Thoracic aorta (tissue), 2 donors: Measurements from ENCODE around the gene NEDD4L. TPM values are rescaled to one million over a fixed set of nuclear protein-coding genes. Genes with fewer than 3 reads are reported as not detected.

Experiments
- ATAC-seq: fragments of 150-250 bp; one replicate; pipeline ENCODE4 v1.8.0; 2017; ENCODE audit warnings: low read depth; ENCODE audit not compliant: insufficient number of reproducible peaks, low FRiP score
- DNase-seq: peaks from one replicate; pipeline ENCODE4 v3.0.0-alpha.2; 2020; ENCODE audit warnings: low spot score
- H3K27ac ChIP-seq, 2 donors: fragments of 200-600 bp; sonication (generic); 1 replicate in 1 of 2; 2 replicates in 1 of 2; pipeline ENCODE4 v1.5.1; 2016; ENCODE audit warnings: mild to moderate bottlenecking in 2 of 2, moderate library complexity in 2 of 2
- H3K27me3 ChIP-seq: fragments of 200-600 bp; sonication (generic); replicated peaks from 2 replicates; pipeline ENCODE4 v1.6.0; 2016; ENCODE audit warnings: mild to moderate bottlenecking; ENCODE audit not compliant: insufficient read depth
- H3K36me3 ChIP-seq: fragments of 200-600 bp; sonication (generic); one replicate; pipeline ENCODE4 v1.5.1; 2016
- H3K4me1 ChIP-seq, 2 donors: fragments of 200-600 bp; sonication (generic); 1 replicate in 1 of 2; 2 replicates in 1 of 2; pipeline versions ENCODE4 v1.5.1 to v1.6.0; 2016; ENCODE audit warnings: low read depth in 2 of 2, mild to moderate bottlenecking in 1 of 2; ENCODE audit not compliant: control insufficient read depth in 1 of 2
- H3K4me3 ChIP-seq: fragments of 200-600 bp; sonication (generic); 2 replicates; pipeline ENCODE4 v1.5.1; 2016; ENCODE audit warnings: mild to moderate bottlenecking
- H3K9me3 ChIP-seq: fragments of 200-600 bp; sonication (generic); 2 replicates; pipeline ENCODE4 v1.5.1; 2016
- CTCF ChIP-seq: fragments of 200-600 bp; sonication (generic); IDR thresholded peaks from one replicate; pipeline ENCODE4 v1.5.1; 2019; ENCODE audit warnings: antibody characterized with exemption
- total RNA-seq, 2 donors: library from RNA; depleted of rRNA; stranded (reverse); fragments of >200 nt; gene quantifications; one replicate each; pipeline versions ENCODE4 v1.1.0 to v1.2.3, GENCODE V29; 2016

NEDD4L gene
- total RNA-seq, 2 donors from 2014 or later: 13.9 to 22.9 TPM

GRCh38 chr18:58117786-58118403, 73.9 kb downstream of the NEDD4L start:
- H3K9me3 ChIP-seq: no peaks in the 10 kb centered on the region
- no peak for TF ChIP-seq CTCF
- H3K27ac ChIP-seq: no peak overlapping the region
- ATAC-seq (no peak), DNase-seq (no peak)
- no peaks in the 10 kb centered on the region for H3K36me3 ChIP-seq
- H3K27me3 ChIP-seq: no peaks in the 10 kb centered on the region
- H3K4me1 ChIP-seq: no peaks in the 10 kb centered on the region
- no peak overlapping the region for H3K4me3 ChIP-seq

- ATAC-seq: no peak
- H3K9me3 ChIP-seq: no peaks in the 10 kb centered on the region
- no peaks in the 10 kb centered on the region for H3K27me3 ChIP-seq
- no peaks in the 10 kb centered on the region for H3K36me3 ChIP-seq
- TF ChIP-seq CTCF: no peak
- H3K27ac ChIP-seq: no peak overlapping the region
- H3K4me3 ChIP-seq: no peak overlapping the region
- DNase-seq: no peak
- H3K4me1 ChIP-seq: no peaks in the 10 kb centered on the region
Measured at GRCh38 chr18:58118536-58118935, 74.5 kb downstream of the NEDD4L start.

GRCh38 chr18:58119819-58120218, 75.8 kb downstream of the NEDD4L start:
- DNase-seq: no peak
- Histone ChIP-seq H3K27me3 (no peaks in the 10 kb centered on the region), H3K36me3 (no peaks in the 10 kb centered on the region), H3K4me1 (no peaks in the 10 kb centered on the region), H3K27ac (no peak overlapping the region), H3K4me3 (no peak overlapping the region), H3K9me3 (no peaks in the 10 kb centered on the region)
- no peak for ATAC-seq
- TF ChIP-seq CTCF: no peak

GRCh38 chr18:58124475-58124874, 80.4 kb downstream of the NEDD4L start:
- TF ChIP-seq CTCF: no peak
- no peak for DNase-seq
- no peak for ATAC-seq
- no peaks in the 10 kb centered on the region for H3K27me3 ChIP-seq
- no peak overlapping the region for H3K4me3 ChIP-seq
- H3K36me3 ChIP-seq: no peaks in the 10 kb centered on the region
- H3K9me3 ChIP-seq: no peaks in the 10 kb centered on the region
- no peaks in the 10 kb centered on the region for H3K4me1 ChIP-seq
- no peak overlapping the region for H3K27ac ChIP-seq

GRCh38 chr18:58125183-58125582, 81.2 kb downstream of the NEDD4L start:
- Histone ChIP-seq H3K4me3 (no peak overlapping the region), H3K27me3 (no peaks in the 10 kb centered on the region), H3K36me3 (no peaks in the 10 kb centered on the region), H3K9me3 (no peaks in the 10 kb centered on the region), H3K27ac (no peak overlapping the region), H3K4me1 (no peaks in the 10 kb centered on the region)
- DNase-seq: no peak
- no peak for TF ChIP-seq CTCF
- ATAC-seq: no peak
